HUDEP-2 (cell line): ENCODE results near the gene CDON.

Experiments
- DNase-seq, 76 experiments: peaks; one replicate each; lab custom pipeline; 2025; ENCODE audit not compliant: unreplicated experiment in 76 of 76; lab: John Stamatoyannopoulos, UW

CDON gene

GRCh38 chr11:126084608-126084912 is 21.9 kb upstream of the CDON start:
- DNase-seq, result no peak

DNA sequence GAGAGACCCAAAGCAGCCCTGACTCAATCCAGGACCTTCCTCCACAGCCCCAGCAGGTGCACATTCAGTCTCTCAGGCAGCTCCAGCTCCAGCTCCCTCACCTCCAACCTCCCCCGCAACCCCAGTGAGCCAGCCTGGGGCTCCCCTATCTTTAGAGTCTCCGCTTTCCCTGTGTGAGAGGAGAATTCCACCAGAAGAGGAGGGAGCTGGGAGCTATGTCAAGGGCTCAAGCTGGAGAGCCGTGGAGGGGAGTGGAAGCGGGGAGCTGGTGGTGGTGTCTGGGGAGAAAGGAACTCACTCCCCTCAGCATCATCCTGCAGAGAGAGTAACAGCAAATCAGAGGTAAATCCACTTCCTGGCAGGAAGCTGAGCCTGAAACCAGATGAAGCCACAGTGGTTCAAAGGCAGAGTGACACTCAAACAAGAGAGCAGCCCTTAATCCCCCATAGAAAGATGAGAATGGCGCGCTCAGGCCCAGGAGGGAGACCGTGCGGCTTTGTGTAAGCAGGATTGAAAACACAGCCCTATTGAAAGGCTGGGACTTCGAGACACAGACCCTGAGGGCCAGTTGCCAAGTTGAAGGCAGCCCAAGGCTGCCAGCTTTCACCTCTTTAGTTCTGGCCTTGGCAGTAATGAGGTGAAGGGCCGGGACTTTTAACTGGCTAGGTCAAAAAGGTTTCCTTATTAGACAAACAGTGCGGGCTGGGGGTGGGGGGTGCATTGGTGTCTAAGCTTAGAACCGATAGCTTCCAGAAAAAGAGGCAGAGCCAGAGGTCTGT is 21.4 kb upstream of the CDON start:
- DNase-seq, result no peak

DNA sequence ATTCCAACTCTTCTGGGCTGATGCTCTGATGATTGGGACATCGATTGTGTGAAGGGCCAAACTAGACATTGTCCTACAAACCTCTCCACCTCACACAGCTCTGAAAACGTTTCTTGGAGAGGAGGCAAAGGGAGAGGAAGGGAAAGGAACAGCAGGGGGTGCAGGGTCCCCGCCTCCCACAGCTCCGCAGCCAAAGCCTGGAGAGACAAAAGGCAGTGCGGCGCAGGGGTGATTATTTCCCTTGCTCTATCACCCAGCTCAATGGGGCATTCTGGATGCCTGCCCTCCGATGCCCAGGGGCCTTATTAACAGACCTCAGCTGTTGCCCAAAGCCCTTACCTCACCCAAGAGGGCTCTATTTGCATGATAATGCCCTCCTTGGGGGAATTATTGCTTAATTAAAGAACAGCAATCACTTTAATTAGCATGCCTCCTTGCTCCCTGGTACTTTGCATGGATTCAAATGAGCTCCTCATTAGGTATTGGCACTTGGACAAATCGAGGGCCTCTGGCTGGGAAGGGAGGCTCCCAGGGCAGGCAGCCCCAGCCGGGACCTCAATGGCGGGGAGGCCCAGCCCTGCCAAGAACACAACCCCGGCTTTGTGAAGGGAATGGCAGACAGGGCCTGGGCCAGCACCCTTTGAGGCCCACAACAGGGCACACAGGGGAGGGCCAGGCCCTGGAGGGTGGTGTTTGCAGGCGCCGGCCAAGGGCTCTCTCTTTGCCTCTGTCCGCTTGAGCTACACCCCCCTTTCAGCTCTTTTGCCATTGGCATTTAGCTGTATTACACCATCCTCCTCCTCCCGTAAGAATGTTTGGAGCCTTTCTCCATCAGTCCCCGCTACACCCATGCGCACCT is 19.8 kb upstream of the CDON start:
- DNase-seq, result no peak

GRCh38 chr11:126081915-126082250 is 19.2 kb upstream of the CDON start:
- DNase-seq, result no peak

DNA sequence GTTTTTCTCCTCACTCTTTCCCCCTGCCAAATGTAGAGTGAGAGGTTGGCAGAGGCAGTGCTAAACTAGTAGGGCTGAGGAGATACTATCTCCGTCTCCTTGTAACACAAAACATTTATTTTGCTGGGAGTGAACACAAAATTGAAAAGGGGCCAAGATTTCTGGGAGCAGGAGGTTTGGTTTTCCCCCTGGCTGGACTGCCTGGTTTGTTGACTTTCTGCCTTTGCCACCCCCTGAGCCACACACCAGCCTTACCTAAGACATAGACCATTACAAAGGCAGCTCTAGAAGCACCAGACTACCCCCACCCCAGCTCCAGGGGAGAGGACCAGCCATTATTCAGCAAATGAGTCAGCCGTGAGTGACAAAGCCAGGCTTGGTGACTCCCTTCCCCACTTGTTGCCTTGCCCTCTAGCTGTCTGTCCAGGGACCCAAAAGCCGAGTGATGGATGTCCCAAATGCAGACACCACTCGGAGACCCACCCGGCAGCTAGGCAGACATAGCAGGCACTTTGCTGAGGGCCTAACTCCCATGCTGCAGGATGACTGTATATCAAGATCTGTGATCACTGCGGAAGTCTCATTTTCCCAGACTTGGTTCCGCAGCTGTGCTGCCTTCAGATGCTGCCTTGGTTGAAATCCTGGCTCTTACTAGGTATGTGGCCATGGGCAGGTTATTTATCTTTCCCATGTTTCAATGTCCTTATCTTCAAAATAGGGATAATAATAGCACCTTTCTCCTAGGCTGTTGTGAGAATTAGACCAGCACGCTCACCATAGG is 17.7 kb upstream of the CDON start:
- DNase-seq, result no peak

GRCh38 chr11:126079621-126080124 is 17.0 kb upstream of the CDON start:
- DNase-seq, result no peak

DNA sequence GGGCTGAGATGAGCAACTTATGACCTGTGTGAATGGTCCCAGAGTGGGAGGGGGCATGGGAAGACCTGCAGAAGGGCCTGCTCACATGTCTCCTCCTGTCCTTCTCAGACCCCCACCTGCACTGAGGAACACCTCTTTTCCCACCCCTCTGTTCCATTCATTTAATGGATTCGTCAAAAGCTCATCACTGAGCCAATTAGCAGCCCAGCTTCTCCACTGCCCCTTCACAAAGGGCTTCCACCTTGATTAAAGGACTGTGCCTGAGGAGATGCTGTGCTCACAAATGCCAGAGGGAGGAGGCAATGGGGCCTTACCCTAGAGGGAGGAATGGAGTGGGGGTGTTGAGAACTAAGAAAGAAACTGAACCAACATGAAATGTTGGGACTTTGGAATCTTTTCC is 14.0 kb upstream of the CDON start:
- DNase-seq, result no peak

DNA sequence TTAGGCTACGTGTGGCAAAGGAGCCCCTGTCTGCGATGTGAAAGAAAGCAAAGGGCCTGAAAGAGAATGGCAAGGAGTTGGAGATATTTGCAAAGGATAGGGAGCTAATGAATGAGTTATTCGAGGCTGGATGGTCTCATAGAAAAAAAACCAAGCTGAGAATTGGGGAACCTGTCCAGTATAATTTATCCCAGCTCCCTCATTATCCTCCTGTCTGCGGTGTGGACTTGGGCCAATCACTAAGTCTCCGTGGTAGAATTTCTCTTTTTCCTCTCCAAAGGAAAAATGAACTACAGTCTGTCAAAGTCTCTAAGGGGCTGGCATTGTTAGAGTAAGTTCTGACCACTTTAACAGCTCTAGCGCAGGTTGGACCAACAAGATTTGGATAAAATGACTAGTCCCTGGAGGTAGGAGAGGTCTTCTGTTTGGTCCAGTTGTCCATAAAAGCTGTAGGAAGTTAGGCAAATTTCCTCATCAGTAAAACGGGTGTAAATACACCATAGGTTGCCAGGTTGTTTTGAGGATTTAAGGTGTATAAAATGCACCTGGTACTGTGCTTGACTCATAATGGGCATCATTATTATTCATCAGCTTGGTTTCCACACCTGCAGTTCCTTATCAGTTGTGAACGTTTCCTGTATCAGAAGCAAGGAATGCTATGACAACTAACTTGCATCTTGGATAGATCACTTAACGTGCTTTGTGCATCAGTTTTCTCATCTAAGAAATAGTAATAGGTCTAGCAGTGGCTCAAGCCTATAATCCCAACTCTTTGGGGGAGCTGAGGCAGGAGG is 10.3 kb upstream of the CDON start:
- no peak for DNase-seq

DNA sequence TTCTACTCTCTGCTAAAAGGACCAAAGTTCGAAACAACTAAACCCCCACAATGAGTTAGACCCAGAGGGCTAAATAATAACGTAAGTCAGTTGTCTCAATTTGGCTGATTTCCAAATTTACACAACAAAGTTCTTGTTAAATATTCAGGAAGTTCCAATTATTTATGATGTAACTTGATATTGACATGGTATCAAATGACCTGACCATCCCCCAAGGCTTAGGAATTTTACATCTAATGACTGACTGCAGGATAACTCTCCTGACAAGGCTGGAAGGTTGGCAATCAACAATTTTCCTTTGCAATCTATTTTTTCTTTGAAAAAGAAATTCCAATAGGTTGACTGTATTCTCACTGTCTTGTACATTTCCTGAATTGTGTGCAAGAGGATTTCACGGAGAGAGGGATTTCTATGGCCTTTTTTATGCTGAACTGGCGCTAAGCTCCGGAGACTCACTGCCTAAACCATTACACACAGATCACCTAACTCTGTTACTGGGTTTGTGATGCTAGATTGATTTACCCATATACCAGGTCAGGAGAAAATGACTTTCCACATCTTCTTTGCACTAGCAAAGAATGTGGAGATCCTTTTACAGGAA is 9.6 kb upstream of the CDON start:
- DNase-seq, result no peak

GRCh38 chr11:126063507-126063852 is 814 bp upstream of the CDON start:
- DNase-seq, result no peak

DNA sequence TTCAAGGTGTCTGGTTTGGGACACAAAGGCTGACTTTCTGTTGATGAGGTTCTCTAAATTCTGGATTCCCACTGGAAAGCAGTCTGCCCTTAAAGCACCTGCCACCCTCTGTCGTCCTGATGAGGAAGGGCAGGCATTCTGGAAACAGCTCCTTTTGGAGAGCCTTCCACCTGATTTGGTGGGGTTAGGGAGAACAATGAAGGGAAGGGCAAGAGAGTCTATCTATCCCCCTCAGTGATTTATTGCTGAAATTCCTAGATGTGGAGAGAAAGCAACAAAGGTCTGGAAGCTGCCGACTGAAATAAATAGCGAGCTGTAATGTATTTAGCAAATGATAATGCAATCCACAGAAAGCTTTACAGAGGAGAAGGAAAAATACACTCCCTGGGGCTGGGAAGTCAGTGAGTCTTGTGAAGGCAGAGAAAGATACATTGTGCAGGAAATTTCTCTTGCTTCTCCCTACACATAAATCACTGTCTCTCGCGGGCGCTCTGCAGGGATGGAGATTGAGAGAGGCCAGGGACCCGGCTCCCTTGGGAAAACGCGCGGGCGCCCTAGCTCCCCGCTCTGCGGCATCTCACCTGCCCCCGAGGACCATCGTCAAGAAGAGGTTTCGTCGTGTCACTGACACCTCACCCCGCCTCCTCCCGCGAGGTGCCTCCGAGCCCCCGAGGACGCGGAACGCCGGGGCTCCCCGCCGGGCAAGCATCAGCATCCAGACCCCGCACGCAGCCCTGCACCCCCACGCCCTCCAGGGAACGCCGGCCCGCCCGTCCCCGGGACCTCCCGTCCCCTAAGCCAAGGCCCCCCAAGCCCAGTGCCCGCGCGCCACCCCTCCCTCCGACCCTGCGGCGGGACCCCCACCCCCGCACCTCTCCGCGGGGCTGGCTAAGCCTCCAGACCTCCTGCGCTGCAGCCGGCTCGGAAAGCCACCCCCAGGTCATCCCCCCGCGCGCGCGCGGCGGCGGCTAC is 673 bp downstream of the CDON start:
- DNase-seq, result peak in 1 of 76 experiments; percentile 2

DNA sequence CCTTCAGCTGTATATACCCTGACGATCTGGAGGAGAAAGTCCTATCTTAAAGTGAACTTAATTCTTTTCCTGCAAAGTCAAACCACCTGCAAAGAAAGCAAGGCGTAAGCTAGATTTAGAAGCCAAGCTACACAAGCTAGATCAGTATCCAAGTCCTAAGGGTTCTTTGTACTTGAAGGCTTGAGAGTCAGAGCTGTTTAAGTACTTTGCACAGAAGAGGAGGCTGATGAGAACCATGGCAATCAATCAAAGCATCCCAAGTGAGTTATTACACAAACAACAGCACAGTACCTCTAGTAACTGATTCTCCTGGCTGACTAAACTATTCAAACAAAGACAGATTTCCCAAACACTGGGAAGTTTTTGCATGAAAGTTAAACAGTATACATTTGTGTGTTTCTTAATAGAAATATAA is 1.9 kb downstream of the CDON start:
- no peak for DNase-seq

GRCh38 chr11:126059238-126059781 is 3.4 kb downstream of the CDON start:
- no peak for DNase-seq

DNA sequence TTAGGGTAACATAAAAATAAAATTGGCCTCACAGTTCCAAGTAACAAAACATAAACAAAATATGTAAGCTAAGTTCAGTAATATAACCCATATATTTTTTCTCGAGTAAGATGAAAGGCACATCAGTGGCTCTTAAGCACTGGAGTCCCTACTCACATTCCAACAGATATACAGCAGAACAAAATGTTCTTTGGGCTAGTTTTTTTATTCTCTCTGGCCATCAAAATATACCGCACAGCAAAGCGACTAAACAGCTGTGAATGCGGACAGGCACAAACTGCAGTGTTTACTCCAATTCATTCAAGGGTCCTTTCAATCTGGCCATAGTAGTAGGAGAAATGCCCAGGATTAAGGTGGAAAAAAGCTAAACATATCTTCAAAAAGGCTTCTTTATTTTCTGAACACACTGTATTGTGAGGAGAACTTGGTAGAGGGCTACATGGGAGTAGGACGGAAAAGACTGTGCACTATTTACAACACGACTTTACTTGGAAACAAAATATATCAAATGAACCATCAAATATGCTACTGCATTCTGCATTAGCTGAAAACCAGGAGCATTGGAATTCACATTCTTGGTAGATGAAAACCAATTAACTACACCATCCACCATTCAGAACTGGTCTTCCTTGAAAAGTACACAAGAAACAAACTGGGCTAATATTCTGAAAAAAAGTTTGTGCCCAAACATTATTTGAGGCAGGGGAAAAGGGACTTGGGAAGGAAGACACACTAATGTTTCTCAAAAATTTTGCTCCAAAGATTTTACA is 4.4 kb downstream of the CDON start:
- no peak for DNase-seq

DNA sequence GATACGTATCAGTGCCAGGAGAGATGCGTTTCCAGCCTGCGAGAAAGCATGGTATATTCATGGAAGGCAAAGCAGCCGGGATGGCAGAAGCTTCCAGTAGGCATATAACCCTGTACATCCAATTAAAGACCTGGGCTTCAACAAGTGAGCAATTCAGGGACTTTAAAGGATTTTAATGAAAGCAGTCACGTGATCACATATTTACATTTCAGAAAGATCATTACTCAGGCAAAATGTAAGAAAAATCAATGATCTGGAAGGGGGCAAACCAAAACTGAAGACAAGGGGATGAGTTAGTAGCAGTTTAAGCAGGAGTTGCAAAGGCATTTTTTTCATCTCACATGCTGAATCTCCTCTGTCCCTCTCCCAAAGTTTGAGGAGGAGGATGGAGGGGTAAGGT is 7.8 kb downstream of the CDON start:
- DNase-seq, result no peak

- no peak for DNase-seq
These were observed 8.3 kb downstream of the CDON start for GRCh38 chr11:126054408-126054807.

DNA sequence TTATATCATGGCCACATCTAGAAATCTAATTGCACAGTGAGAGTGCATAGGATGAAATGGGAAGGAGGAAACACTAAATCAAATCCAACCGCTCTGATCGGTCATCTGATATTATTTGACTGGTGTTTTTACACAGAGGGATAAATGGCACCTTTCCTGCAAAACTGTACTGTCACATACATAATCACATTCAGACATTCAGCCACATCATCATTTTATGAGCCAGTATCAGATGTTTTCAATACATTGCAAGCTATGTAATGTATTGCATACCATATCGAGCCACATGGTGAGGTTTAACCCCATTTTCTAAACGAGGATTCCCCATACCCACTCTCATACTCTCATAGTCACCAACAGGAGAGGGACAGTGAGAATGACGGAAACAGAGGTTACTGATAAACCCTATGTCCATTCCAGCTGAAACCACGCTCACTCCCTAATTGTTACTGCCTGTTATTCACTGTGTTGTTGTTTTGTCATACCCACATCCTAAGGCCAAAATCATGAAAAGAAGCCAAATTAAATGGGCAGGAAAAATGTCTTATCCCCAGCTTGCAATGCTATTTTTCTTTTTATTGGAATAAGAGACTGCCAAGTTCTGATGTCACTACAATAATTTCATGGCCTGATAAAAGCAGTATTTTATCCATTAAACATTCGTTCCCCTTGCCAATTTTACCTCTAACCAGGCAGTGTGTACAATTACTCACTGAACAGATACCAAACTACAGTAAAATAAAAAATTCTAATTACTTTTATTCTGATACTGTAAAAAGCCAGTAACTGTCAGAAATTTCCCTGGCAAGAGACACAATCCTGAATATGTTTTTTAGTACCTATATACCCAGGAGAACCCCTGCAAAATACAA is 9.0 kb downstream of the CDON start:
- DNase-seq, result no peak
